ENCODE measurements around the gene BRICD5.

BRICD5 gene

DNA sequence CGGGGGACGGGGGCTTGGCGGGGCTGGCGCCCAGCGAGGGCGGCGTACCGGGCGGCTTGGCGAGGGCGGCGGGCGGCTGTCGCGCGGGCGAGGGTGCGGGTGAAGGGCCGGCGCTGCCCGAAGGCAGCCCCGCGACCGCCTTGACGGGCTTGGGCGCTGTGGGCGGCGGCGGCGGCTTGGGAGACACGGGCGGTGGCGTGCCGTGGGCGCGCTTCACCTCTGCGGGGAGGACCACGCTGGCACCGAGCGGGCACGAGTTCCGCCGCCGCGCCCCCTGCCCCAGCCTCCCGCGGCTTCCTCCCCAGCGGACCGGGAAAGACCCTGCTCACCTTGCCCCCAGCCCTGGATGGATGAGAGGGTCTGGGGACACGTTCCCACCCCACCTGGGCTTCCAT, 31.6 kb downstream of the BRICD5 start:
- no peak for DNase-seq

DNA sequence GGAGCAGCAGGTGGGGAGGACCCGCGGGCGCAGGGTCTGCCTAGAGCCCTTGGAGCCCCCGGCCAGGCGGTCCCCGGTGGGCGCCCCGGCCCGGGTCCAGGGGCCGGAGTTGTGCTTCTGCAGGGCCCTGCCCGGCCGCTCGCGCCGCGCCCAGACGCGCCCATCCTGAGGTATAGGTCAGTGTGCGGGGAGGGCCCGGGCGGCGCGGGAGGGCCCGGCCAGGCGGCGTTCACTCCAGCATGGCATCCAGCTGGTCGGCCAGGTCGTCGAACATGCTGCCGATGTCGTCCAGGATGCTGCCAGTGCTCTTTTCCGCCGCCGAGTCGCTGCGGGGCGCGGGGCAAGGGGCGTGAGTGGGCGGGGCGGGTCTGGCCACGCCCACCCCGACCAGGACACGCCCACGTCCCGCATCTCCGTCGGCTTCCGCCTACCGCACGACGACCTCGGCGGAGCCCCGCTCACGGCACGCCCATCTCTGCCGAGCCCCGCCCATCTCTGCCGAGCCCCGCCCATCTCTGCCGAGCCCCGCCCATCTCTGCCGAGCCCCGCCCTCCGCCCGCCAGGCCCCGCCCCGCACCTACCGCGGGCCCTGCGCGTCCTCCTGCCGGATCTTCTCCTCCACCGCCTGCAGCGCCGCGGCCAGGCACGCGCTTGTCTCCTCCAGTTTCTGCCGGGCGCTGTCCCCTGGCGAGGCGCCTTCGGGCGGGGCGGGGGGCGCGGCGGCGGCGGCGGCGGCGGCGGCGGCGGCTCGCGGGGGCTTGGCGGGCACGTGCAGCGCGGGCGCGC, 32.1 kb downstream of the BRICD5 start:
- DNase-seq: no peak

DNA sequence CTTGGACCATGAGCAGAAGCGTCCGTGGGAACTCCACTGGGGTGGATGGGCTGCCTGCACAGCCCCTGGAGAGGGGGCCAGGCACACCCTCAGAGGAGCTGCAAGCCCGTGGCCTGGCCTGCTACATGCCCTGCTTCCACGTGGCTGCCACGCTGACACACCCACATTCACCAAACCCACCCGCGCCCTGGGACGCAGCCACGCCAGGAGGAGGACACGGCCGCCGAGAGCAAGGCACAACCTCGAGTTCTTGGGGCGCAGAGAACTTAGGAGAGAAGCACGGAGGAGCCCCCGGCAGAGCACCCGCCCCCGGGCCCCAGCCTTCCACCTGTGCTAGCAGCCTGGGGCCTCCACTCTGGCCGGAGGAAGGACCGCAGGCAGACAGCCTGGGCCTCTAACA, 33.1 kb downstream of the BRICD5 start:
- no peak for DNase-seq

DNA sequence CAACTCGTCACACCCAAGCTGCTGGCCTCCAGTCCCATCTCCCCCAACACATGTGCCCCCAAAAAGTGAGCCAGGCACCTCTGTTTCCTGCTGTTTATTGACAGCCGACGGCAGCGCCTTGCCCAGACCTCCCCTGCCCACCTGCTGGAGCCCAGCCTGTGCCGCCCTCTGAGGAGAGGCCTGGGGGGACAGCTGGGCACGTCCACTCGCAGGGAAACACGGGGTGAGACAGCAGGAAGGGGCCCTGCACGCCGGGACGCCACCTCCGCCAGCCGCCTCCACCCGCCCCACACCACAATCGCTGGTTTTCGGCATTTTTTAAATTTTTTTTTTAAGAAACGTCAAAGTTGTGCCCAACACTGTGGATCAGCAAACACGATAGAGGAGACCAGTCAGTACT, 33.6 kb downstream of the BRICD5 start:
- no peak for DNase-seq

DNA sequence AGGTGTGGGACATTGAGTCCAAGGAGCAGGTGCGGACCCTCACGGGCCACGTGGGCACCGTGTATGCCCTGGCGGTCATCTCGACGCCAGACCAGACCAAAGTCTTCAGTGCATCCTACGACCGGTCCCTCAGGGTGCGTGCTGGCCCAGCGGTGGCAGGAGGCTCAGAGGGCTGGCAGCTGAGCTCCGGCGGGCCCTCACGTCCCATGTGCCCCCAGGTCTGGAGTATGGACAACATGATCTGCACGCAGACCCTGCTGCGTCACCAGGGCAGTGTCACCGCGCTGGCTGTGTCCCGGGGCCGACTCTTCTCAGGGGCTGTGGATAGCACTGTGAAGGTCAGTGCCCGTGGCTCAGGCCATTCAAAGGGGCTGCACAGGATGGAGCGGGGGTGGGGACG, 34.6 kb downstream of the BRICD5 start:
- DNase-seq: no peak

DNA sequence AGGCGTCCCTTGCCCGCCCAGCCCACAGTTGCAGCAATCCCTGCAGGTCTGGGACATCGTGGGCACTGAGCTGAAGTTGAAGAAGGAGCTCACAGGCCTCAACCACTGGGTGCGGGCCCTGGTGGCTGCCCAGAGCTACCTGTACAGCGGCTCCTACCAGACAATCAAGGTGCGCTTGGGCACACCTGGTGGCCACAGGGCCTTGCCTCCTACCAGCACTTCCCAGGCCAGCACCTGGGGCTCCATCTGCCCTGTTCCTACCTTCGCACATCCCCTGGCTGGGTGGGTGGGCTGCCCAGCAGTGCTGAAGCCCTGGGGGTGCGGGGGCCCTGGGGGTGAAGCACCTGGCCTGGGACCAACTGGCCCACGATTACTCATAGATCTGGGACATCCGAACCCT, 35.2 kb downstream of the BRICD5 start:
- DNase-seq: no peak

DNA sequence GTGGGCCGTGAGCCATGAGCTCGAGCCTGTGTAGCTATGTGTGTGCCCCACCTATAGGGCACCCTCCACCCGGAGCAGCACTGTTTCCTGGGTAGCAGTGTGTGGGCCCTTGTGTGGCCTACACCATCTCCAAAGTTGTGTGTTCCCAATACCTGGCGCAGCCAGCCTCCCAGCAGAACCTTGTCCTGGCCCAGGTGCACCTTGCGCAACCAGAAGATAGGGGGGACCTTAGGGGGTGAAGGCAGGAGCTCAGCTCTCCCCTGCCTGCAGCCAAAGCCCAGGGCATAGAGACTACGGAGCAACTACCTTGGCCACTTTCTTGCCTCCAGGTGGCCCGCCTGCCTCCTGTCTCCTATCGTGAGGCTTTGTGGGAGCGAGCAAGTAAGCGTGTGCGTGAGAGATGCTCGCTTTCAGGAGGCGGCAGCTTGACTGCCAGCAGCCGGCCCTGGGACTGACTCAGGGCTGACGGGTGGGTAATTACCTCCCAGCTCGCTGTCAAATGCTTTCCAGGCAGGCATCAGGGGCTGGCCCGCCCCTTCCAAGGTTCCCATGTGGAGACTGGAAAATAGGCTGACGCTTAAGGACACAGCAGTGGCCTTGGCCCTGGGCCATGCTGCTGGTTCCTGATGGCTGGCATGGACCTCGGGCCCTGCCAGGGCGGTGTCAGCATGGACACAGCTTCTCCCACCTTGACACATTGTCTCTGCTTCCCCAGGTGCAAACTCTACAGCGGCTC, 36.1 kb downstream of the BRICD5 start:
- DNase-seq: no peak

DNA sequence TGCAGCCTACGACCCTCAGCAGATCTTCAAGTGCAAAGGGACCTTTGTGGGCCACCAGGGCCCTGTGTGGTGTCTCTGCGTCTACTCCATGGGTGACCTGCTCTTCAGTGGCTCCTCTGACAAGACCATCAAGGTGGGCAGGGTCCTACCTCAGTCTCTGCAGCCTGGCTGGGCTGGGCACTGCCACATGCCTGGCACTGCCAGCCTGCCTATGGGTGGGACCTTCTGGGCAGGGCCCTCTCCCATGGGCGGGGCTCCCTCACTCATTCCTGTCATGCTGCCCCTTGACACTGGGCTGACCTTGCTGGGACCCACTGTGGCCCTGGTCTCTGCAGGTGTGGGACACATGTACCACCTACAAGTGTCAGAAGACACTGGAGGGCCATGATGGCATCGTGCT, 36.7 kb downstream of the BRICD5 start:
- no peak for DNase-seq

DNA sequence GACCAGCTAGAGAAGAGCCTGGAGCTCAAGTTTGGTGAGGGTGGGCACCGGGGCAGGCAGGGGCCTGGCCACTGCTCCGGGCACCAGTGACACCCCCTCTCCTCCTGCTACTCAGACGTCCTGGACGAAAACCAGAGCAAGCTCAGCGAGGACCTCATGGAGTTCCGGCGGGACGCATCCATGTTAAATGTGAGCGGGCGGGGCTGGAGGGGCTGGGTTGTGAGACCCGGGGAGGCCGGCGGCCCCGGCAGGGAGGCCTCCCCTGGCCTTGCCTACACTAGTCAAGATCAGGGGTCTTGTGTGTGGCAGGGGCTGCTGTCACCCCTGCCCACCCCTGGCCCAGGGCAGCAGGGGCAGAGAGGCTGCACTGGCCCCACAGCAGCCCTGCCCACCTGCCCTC, 37.3 kb downstream of the BRICD5 start:
- DNase-seq: no peak

DNA sequence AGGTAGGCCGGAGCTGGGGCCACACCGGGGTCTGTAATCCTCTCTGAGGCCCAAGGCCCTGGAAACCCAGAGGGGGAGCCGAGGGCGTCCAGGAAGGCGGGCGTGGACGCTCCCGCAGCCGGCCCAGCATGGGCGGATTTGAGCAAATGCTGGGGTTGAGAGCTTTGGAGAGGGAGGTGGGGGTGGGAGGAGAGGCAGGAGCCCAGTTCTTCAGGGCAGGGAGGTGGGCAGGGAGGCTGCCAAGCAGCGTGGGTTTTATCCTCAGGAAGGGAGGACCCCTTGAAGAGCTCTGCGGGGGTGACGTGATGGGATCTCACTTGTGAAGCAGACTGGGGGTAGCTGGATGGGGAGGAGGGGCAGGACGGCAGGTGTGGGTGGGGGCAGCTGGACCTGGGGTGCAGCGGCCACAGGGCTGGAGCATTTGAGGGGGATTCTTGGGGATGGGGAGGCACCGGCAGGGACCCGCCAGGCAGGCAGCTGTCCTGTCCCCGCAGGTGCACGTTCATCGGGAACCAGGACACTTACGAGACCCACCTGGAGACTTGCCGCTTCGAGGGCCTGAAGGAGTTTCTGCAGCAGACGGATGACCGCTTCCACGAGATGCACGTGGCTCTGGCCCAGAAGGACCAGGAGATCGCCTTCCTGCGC, 37.9 kb downstream of the BRICD5 start:
- DNase-seq: no peak

DNA sequence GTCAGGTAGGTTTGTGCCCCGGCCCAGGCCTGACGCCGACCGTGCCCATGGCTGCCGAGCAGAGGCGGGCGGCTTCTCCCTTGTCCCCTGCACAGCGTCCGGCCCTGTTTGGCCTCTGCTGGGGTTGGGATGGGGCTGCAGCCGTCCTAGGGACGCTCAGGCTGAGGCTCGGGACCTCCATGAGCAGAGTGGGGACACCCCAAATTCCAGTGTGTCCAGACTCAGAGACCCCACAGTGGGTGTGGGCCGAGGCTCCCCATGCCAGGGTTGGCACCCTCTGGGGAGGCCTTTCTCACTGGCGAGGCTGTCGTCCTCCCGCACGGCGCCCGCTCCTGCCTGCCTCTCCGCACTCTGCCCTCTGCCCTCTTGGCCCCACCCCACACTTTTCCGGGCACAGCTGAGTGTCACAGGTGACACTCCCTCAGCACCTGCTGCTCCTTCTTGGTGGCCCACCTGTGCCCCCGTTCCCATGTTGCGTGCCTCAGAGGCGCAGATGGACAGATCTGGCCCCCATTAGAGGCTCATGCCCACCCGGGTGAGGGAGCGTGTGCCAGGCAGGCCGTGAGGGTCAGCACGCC, 39.0 kb downstream of the BRICD5 start:
- DNase-seq: no peak

DNA sequence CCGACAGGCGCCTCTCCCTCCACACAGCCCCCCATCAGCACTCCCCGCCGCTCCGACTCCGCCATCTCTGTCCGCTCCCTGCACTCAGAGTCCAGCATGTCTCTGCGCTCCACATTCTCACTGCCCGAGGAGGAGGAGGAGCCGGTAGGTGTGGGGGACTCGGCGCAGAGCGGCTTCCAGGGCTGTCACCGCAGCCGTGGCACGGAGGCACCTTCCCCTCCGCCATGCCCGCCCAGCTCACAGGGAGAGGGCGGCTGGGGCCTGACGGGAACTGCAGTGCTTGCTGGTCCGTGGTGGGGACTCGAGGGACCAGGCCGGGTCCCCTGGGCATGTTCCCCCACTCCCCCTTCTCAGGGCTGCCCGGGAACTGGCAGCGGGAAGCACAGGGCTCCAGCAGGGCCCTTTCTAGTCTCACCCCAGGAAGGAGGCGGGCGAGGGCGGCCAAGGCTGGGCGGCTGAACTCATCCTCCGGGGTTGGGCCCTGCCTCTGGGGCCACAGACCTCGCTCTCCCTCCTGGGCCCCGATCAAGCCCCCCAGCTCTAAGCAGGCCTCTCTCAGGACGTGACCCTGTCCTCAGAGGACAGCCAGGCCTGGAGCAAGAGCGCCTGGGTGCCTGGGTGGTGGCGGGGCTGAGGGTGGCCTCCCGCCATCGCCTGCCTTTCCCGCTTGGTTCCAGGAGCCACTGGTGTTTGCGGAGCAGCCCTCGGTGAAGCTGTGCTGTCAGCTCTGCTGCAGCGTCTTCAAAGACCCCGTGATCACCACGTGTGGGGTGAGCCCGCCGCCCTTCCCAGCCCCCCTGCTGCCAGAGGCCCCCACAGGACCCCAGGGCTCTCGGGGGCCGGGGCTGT, 39.9 kb downstream of the BRICD5 start:
- DNase-seq: no peak

DNA sequence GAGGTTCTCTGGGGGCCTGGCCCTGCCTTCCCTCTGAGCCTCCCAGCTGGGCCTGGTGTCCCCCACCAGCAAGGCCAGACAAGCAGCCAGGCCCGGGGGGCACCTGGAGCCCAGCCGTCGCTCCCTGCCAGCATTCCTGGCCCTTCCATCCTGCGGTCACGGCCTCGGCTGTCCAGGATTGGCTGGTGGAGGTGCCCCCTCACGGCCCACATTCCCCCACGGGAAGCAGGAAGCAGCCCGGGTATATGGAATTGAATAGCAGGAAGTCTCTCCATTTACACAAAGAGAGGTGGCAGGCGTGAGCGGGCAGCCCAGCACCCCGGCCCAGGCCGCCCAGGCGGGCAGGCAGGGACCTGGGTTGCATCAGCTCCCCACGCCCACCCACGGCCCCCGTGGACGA, 40.6 kb downstream of the BRICD5 start:
- DNase-seq: no peak

DNA sequence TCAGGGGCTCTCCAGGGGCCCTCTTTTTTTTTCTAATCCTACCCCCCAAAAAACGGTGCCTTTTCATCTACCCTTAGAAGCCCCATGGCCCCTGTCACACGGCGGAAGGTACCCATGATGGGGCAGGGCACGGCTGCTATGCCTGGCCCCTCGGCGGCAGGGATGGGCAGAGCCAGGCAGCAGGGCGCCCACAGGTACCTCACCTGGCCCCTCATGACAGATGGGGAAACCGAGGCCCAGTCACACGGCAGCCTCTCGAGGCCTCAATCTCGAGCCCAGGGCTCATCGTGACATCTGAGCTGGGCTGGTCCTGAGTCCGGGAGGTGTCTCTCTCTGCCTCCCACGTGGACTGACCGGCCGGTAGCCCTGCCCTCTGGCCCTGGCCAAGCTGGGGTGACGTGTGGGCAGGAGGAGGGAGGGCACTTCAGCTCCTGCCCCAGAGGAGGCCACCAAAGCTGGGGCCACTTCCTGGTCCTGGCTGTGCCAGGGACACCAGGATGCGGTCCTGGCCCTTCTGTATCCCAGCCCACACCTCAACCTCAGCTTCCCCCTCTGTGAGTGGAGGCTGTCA, 43.5 kb downstream of the BRICD5 start:
- no peak for DNase-seq

DNA sequence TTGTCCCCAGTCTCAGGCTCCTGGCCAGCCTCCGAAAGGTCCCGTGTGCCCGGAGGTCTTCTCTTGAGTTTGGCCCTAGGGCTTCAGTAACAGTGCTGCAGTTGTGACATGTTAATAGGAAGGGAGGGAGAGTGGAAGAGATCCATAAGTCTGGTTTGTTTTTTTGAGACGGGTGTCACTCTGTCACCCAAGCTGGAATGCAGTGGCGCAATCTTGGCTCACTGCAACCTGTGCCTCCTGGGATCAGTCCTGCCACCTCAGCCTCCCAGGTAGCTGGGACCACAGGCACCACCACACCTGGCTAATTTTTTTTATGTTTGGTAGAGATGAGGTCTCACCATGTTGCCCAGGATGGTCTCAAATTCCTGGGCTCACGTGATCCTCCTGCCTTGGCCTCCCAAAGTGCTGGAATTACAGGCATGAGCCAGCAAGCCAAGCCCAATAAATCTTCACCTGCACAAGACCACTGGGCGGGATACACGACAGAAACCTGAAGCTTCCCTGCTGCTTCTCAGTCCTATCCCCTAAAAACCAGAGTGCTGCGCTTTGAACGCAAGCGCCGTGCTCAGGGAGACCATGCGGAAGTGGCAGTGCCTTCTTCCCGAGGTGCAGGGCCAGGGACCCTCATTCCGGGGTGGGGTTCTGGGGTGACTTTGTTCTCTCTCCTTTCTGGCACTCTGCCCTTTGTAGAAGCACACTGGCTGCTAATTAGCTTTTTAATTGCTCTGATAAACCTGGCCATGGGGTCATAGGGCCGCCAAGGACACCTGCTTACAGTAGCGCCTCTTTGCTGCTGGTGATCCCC, 44.2 kb downstream of the BRICD5 start:
- no peak for DNase-seq

DNA sequence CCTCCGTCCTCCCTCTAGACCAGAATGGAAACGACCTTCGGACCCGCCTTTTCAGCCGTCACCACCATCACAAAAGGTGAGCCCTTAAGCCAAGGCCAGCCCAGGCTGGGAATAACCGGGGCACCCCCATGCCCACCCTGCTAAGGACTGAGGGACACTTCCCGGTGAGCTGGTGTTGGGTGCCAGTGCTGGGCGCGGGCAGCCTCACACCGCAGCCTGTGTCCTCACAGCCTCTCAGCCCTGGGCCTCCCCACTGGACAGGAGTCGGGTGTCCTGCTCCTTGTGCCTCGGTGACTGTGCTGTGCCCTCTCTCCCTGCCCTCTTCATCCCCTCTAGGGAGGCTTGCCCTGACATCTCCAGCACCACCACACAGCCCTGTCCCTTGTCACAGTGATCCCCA, 44.8 kb downstream of the BRICD5 start:
- DNase-seq: no peak

DNA sequence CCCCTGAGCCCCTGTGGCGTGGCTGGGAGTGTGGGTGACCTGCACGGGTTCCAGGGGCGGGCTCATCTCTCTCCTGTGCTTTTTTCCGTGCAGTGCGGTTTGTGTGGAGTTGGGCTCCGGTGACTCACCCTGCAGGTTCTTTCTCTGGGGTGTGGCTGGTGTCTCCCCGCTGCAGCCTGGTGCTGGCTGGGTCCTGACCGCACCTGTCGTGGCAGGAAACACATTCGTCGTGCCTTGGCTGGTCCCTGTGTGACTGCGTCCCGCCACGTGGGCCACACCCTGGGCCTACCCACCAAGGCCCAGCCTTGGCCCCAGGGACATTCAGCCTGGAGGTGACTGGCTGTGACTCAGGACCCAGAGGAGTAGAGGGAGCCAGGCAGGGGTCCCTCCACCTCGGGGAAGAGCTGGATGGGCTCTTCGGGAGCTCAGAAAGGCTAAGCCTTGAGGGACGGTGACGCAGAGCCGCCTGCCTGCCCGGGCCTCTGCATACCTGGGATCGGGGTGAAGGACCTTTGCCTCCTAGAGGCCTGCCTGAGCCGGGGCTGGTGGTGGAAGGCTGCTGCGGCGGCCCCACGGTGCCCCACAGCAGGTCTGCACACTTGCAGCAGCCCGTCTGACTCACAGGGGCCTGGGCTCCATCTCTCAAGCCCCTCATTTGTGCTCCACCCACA, 47.3 kb downstream of the BRICD5 start:
- DNase-seq: no peak

DNA sequence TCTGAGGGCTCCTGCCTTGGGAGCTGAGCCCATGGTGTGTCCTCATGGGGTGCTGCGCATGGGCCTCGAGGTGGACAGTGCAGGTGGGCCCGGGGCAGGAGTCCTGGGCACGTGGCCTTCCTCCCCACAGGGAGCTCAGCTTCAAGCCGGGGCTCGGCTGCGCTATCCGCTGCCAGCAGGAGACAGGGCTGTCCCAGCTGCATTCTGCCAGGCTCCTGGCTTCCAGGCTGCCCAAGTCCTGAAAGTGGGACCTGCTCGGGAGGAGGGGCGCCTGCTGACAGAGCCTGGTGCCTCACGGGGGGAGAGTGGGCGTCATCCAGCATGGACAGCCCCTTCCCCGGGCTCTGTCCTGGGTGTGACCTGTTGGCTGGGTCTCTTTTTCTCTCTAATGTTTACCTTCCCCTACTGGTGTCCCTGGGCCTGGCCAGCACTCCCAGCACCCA, 48.0 kb downstream of the BRICD5 start:
- DNase-seq: no peak

DNA sequence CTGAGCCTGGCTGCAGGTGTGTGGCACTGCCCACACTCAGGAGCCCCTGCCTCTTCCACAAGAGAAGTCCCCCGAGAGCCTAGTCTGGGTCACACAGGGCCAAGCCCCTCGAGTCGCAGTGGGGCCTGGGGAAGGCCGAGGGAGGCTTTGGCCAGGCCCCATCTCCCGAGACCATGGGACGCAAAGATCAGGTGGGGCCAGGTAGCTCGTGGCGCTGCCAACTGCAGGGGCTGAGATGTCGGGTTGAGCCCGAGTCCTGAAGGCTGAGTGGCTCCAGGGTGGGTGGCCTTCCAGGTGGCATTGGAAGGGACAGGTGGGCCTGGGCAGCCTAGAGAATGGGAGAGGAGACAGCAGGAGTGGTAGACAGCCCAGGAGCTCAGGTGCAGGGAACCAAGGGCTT, 48.8 kb downstream of the BRICD5 start:
- DNase-seq: no peak

DNA sequence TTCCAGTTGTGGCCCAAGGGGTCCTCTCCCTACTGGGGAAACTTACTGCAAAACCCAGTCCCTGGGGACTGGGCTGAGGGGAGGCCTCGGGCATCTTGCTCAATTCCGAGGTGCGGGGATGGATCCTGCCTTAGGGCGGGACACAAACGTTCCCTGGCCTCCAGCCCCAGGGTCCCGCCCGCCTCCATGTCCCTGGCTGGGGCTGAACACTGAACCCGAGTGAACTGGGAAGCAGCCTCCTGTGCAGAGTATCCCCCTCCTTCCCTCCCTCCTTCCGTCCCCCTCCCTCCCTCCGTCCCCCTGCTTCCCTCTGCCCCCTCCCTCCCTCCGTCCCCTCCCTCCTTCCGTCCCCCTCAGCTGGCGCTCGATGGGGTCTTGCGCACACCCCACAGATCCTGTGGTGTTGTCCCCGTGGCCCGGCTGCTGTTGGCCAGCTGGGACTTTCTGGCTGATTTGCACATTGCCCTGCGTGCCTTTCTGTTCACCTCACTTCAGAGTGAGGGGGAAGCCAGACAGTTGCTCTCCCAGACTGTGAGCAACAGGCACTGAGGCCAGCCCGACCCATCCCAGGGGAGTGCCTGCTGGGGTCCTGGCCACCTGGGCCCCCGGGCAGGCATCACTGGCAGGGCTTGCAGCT, 49.6 kb downstream of the BRICD5 start:
- DNase-seq: no peak

Measured in NCI-H1436 treated with DMSO at 0.1 percent for 48 hours (cell line).